SIG-M5 treated with dmso at 0.1 percent for 504 hours (cell line): Measurements from ENCODE around the gene MMS19.
"Not testable (repeated sequence)": the region's sequence is repeated elsewhere in the genome, so short reads cannot be mapped to it uniquely, and the experiment has no call there.

Experiments used
- DNase-seq: peaks from one replicate; lab custom pipeline; 2025; ENCODE audit not compliant: unreplicated experiment; lab: John Stamatoyannopoulos, UW

The MMS19 gene

DNA sequence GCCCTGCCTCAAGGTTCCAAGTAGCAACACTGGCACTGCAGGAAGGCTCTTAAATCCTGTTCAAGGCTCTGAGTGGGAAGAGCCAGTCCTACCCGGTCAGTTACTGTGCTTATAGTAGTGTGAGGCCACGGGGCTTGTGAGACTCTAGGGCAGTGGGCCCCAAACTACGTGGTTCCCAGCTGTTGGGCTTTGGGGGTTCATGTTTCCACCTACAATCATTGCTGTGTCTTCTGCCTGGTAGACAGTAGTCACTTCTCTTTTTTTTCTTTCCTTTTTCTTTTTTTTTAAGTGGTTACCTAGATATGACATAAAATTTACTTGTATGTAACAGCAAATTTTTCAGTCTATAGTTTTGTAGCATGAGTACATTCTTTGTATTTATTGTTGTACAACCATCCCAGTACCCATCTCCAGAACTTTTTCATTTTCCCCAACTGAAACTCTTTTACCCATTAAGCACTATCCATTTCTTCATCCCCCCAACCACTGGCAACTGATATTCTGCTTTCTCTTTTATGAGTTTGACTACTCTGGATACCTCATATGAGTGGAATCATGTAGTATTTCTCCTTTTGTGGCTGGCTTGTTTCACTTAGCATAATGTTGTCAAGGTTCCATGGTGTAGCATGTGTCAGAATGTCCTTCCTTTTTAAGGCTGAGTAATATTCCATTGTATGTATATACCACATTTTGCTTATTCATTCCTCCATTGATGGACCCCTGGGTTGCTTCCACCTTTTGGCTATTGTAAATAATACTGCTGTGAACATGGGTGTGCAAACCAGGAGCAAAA, 8.2 kb upstream of the MMS19 start:
- no peak for DNase-seq

DNA sequence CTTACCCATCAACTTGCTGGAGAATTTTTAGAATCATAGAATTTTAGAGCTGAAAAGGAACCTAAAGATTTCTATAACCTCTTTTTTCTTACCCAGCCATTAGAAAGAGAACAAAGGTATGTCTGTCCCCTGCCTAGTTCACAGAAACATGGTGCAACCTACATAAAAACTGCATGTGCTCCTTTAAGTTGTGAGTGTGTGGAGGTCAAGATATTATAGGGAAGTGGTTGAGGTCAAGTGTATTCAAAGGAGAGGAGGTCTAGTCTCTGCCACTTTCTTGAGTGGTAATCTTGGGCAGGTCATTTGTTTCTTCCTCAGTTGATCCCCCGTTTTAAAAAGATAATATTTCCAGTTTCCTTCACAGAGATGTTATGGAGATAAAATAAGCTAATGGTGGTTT, 6.9 kb upstream of the MMS19 start:
- no peak for DNase-seq

GRCh38 chr10:97503406-97503805, 5.2 kb upstream of the MMS19 start:
- no peak for DNase-seq

DNA sequence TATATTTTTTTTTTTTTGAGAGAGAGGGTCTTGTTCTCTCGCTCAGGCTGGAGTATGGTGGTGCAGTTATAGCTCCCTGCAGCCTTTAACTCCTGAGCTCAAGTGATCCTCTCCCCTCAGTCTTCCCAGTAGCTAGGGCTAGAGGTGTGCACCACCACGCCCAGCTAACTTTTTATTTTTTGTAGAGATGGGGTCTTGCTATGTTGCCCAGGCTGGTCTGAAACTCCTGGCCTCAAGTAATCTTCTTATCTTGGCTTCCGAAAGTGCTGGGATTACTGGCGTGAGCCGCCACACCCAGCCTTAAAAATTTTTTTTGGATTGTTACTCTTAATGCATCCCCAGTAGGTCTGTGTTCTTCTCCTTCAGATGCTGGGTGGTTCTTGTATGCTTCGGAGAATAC, 4.7 kb upstream of the MMS19 start:
- DNase-seq, result no peak

DNA sequence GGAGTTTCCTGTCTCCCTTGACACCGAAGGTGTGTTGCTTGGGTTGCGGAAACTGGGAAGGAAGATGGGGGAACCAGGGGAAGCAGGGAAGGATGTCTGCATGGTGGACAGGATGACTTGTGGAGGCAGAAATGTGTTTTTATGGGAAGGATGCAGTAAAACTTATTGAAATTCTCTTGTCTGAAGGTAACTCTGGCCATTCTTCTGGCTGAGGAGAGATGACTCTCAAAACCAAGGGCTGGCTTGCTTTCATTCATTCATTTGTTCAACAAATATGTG, 2.0 kb upstream of the MMS19 start:
- DNase-seq, result no peak

DNA sequence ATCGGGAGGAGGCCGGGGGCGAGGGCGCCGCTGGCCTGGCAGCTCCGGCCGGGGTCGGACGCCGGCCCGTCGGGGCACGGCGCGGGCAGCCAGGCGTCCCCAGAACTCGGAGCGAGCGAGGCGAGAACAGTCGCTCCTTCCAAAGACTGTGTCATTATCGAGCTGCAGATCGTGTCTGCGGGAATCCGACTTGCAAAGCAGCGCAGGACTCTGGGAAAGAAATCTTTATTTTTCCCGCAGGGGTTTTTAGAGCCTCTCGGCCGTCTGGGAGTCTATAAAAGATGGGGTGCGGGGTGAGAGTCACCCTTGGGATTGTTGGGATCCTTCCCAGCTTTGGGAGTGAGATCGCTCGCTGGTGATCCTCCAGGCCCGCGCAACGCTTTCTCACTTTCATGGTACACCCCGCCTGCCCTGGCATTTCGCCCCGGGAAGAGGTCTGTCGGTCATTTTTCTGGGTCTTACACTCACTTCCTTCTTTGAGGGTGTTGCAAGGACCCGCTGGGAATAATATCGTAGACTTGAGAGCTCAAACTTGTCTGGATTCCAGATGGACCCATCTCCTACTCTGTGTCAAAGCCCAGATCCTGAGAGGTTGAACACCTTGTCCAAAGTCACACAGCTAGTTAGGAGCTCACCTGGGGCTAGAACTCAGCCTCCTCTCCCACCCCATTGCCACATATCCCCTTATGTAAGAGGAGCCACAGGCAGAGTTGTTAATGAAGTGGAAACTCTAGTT, 1.5 kb upstream of the MMS19 start:
- DNase-seq, result peak; percentile 46

DNA sequence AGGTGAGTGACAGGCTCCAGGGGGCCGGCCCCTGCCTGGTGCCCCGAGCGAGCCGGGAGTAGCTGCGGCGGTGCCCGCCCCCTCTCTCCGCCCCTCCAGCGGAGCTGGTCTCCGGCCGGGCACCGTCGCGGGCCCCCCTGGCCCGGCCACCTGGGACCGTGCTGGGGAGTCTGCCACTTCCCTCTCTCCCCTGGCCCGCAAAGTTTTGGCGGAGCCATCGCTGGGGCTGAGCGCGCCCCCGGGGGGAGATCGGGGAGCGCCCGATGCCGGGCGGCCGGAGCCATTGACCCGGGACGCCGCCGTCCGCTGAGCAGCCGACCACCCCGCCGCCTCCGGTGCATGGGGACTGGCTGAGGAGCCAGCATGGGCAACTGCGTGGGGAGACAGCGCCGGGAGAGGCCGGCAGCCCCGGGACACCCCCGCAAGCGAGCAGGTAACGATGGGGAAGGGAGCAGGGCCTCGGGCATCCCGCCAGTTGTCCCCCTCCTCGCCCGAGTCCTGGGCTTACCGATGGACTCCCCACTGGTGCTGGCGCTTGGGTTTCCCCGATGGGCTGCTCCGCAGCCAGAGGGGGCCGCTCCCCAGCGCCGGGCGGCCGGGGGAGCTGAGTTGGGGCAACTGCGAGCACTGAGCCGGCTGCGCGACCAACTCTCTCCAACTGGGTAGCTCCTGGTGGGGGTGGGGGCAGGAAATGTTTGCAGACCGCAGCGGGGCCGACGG, 779 bp upstream of the MMS19 start, which contains the start of gene UBTD1:
TSS of gene UBTD1 (plus strand) at position 84 of the 720 bp plus-strand sequence. CDS start at position 364, 280 bp downstream.
- DNase-seq, result peak; percentile 27

DNA sequence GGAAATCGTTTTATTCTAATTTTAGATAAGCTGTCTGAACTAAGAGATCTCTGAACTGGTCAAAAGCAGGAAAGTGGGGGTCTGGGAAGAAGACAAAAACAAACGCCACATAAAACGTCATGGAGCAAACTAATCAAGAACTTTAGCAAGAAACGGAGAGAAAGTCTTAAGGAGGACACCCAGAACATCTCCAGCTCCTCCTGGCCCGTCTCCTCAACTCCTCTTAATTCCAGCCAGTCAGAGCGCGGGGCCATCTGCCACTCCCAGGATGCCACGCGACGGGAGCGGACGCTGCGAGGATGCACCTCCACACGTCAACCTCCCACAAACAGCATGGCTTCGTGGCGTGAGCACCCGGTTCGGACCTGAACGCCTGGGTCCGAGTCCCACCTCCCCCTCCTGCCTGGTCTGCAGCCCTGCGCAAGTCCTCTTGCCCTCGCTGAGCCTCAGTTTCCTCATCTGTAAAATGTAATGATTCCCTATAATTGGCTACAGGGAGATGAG, 598 bp downstream of the MMS19 start:
- peak; percentile 74 for DNase-seq

DNA sequence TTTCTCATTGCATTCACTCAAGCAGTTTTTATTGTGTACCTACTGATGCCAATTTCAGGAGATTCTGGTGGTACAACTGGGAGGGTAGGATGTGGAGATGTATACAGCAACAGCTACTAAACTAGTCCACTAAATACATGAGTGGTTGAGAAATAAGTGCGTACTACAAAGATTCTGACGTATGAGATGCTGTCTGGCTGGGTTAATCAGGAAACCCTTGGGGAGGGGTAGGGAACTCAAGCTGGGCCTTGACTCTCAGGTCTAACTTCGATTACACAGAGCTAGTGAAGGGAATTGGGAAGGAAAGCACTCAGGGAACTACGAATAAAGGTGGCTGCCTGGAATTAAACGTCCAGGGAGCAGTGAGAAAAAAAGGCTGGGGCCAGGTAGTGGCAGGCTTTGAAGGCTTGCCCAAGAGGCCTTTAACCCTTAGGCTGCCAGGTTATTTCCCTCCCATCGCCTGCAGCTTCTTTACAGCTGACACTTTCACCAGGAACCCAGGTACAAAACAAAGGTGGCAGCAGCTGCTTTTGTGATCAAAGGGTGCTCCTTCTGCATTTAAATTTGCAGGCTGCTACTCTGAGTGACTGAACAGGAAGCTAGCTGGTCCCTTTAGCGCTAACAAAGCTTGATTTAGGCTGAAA, 3.2 kb downstream of the MMS19 start:
- DNase-seq, result no peak

- DNase-seq, result no peak
Observed at GRCh38 chr10:97494151-97494550, 4.1 kb downstream of the MMS19 start.

DNA sequence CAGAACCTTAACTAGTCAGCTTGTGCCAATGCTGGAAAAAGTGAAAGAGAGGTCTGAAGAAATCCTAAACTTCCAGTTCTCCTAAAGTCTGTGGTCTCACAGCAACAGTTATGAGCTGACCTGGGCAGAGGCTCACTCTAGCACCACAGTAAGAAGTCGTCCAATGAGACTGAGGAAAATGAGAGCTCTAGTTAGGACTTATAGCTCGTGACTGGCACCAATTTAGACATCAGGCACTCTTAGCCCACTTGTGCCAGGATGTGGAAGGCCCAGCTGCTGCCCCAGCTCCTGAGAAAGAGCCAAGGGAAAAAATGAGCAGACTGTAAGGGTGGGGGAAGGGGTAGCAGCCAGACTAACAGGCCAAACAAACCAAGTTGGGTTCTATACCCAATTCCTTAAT, 7.6 kb downstream of the MMS19 start:
- DNase-seq, result no peak

- no peak for DNase-seq
Observed at GRCh38 chr10:97485647-97486281, 12.5 kb downstream of the MMS19 start.

GRCh38 chr10:97483921-97484320, 14.3 kb downstream of the MMS19 start:
- DNase-seq, result no peak

GRCh38 chr10:97483506-97483905, 14.7 kb downstream of the MMS19 start:
- no peak for DNase-seq

GRCh38 chr10:97482381-97482780, 15.8 kb downstream of the MMS19 start:
- no peak for DNase-seq

DNA sequence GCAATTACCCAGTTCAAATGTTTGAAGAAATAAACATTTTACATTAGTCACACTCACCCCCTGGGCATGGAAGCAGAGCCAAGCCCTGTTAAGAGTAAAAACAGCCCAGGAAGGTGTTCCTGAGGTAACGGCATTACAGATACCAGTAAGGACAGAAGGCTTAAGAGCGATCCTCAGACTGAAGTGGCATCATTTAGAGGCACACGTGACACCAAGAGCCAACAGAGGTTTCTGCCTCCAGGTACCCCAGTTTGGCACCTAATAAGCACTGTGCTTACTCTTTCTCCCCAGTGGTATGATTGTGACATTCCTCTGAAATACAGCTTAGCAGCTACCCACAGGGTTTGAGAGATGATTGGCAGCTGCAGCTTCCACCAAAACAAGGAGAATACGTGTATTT, 17.2 kb downstream of the MMS19 start:
- DNase-seq, result no peak

- DNase-seq, result no peak
Observed at GRCh38 chr10:97479939-97480338, 18.3 kb downstream of the MMS19 start.

DNA sequence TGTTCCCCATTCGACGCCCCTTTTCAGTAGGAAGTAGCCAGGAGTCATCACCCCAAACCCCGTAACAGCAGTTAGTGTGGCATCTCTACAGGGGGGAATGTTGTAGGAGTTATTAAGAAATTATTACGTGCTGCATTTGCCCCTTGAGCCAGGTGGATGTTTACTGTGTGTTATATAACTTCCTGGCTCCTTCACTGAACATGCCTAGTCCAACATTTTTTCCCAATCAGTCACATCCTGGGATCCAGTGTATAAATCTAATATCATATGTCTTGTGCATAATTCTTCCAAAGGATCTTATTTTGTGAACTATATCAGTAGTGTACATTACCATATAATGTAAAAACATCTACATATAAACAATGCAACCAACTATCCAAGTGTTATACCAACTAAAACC, 18.8 kb downstream of the MMS19 start:
- not testable (repeated sequence) for DNase-seq

- DNase-seq, result peak; percentile 16
Observed at GRCh38 chr10:97475936-97476594, 22.2 kb downstream of the MMS19 start.

GRCh38 chr10:97474918-97475317, 23.3 kb downstream of the MMS19 start:
- no peak for DNase-seq
